HG03045 (cell line): Measurements from ENCODE around the gene ARHGAP15.

Experiments used
- ATAC-seq: cut with Tn5 transposase; IDR thresholded peaks from one replicate; pipeline ENCODE4 v1.9.1; 2021; ENCODE audit warnings: mild to moderate bottlenecking, moderate library complexity; ENCODE audit not compliant: unreplicated experiment

The ARHGAP15 gene

DNA sequence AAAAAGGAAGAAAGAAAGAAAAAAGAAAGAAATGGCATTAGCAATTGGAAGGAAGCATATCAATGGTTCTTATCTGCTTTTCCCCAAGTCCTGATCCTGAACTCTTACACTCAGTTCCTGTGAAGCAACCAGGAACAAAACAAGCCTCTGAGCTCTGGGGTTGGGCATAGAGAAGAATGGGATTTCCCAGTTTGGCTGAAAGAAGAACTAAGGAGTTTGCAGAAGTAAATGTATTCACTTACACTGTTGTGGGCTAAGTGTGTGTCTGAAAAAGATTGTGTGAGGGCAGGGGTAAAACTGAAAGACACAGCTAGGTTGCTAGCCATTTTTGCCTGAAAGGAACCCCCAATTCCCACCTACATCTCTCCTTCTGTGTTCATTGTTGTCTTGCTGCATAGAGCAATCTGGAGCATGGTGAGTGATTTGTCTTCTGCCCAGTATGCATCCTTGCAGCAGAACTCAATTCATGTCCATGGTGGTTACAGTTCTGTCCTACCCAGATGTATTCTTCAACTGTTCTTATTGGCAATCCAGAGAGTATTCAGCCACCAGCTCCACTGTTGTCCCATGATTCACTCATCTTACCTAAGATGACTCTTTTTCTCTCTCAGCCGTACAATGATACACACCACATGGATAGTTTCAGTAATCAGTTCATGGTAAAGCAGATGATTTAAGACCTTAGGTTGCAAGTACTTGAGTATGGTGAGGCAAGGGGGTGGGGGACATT lies 348.7 kb downstream of the ARHGAP15 start:
- ATAC-seq: peak; percentile 57

DNA sequence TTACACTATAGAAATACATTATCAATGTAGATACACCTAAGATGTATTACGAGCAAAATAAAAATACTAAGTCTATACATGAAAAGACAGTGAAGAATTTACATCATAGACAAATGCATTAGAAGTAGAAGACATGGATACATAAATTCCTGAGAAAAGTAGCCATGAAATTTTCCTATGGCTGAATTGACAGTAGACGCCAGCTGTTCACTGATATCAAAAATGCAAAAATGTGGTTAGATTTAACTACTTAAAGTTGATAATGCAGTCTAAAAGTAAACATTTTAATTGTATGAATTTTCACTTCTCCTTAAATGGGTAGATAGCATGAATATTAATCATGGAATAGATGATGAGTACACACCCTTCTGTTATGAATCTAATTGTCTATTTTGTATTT lies 350.9 kb downstream of the ARHGAP15 start:
- ATAC-seq: no peak

- ATAC-seq: no peak
Measured at GRCh38 chr2:143480601-143481236, 351.5 kb downstream of the ARHGAP15 start.

DNA sequence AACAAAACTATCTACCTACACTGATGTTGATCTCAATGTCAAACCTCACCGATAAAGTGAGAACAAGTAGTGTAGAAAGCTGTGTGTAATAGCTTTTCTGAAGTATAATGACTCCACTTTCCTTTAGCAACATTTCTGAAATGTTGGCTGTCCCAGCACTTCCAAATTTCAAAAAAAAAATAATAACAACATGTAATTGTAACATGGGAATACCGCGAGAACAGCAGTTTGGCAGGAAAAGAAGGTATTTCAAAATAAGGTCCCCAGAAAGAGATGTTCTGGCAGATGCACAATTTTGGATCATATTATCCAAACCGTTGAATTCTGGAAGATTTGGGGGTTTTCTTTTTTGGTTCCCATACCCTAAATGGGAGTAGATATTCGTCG lies 352.0 kb downstream of the ARHGAP15 start:
- no peak for ATAC-seq

- no peak for ATAC-seq
Measured at GRCh38 chr2:143481733-143482132, 352.5 kb downstream of the ARHGAP15 start.

- ATAC-seq: no peak
Measured at GRCh38 chr2:143482316-143482715, 353.1 kb downstream of the ARHGAP15 start.

DNA sequence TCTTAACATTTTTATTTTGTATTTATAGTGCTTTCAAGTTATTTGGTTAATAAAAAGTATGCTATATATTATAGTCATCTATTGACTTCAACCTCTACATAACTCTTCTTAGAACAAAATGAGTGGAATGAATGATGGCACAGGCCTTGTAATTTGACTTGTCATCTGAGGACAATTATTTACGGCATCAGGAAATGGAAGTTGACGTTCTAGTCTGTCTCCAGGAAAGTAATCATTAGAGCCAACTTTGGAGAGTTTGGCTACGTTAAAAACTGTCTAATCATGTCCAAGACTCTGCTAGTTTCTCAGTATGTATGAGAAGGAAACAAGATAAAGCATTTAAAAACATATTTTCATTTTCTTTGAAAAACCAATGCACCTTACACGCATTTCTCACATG lies 353.6 kb downstream of the ARHGAP15 start:
- no peak for ATAC-seq

DNA sequence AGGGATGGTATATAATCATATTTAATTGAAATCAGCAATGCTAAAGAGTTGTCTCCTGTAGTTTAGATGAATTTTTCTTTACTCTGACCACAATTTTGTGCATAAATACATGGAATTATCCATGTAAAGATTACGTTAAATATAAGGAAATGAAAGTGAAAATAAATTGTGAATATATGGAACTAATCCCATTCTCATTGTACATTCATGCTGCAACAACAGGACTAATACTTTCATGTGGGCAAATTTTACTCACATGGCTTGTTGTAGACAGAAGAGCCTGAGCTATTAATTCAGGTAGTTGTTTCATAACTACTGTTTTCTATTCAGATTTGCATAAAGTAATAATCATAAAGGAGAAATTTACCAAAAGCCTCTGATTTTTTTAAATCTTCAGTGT lies 357.8 kb downstream of the ARHGAP15 start:
- ATAC-seq: no peak

GRCh38 chr2:143489145-143489544 lies 359.9 kb downstream of the ARHGAP15 start:
- no peak for ATAC-seq

- ATAC-seq: no peak
Measured at GRCh38 chr2:143491131-143491530, 361.9 kb downstream of the ARHGAP15 start.

DNA sequence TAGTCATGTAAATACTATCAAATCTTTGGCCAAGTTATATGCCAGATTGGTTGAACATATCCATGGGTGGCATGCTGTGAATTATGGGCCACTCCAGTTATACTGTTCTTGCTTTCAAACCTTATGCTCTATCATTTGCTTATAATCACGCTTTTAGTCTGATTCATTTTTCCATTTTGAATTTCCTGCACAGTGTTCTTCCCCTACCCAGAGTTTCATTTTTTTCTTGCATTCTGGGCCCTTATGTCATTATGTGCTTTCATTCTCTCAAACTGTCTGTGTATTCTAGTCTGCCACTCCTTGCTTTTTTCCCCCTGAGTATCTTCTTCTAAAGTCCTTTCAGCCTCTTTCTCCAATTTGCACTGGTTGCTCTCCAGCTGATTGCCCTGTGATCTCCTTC lies 364.1 kb downstream of the ARHGAP15 start:
- no peak for ATAC-seq

DNA sequence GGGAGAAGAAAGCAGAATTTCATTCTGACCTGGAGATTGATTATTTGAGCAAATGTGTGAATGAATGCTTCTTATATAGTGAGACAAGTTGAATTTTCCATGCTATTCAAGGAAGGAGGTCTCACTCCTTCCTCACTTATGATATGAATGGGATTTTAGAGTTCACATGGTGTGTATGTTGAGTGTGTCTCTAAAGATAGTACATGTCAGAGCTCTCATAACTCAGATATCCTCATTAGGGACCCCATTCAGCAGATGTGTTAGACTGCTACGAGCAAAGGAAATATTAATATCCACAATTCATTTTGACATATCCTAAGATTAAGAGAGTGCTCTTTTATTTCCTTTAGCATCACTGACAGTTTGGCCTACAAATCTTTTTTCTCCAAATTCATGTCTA lies 368.5 kb downstream of the ARHGAP15 start:
- no peak for ATAC-seq

GRCh38 chr2:143498496-143498895 lies 369.3 kb downstream of the ARHGAP15 start:
- no peak for ATAC-seq

DNA sequence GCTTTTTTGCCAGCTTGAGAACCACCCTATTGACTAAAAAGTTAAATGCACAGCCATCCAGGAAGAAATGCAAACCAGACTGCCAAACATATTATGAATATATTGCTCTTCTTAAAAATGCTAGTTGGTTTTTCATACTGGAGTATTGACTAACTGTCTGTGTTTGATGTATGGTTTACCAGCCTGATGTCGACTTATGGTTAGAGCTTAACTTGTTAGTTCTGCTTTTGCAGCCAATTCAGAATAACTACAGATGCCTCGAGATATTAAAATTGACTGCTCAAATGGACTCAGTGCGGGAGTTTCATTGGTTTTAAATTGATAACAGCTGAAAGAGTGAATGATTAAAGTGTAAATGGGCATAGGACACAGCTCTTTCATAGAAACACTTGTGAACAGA lies 369.8 kb downstream of the ARHGAP15 start:
- no peak for ATAC-seq

- ATAC-seq: no peak
Measured at GRCh38 chr2:143501106-143501676, 372.0 kb downstream of the ARHGAP15 start.

DNA sequence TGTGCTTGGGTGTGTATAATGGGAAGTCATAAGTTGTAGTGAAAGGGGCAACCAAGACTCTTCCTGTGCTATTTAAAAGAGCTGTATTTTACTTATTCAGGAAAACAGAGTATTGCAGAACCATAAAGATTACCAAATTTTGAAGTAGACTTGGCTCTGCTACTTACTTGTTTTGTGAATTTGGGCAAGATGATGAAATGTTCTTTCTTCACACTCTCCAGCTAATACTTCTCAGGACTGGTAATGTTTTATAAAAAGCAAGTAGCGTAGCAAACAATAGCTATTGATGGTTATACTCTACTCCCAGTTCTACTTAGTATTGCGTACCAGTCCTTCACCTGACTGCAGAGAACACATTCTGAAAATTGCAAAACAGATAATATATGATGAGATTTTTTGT lies 374.1 kb downstream of the ARHGAP15 start:
- no peak for ATAC-seq

DNA sequence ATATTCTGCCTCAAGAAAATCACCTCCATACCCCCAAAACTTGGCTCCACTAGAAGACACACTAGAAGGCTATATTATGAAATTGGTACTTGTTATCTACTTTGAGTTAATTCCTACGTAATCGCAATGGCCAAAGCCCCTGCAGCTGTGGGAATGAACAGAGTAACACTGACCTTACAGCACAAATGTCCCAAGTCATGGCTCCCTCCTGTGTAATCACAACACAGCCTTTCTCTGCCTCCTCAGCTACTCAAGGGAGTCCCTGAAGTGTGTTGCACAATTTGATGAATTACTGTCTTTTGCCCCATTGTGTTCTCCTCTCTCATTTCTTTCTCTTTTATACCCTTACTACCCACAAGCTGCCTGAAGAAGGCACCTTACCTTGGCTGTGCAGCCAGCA lies 375.2 kb downstream of the ARHGAP15 start:
- ATAC-seq: no peak

GRCh38 chr2:143505542-143505941 lies 376.3 kb downstream of the ARHGAP15 start:
- no peak for ATAC-seq

DNA sequence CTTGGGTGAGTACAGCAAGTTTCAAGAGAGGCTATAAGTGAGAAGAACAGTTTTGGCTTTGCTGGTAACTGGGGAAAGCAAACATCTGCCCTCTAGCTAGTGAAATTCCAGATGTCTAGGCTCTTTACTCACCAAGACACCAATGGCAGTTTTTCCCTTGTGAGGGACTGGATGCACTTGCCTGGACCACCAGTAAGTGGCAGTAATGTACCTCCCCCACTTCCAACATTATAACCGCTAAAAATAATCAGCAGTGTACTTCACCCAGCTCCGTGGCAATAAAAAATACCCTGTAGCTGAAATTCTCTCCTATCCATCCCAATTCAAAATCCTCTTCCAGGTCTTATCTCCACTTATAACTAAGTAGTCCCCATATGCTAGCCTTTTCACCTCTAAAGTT lies 383.9 kb downstream of the ARHGAP15 start:
- no peak for ATAC-seq

- no peak for ATAC-seq
Measured at GRCh38 chr2:143514413-143514812, 385.2 kb downstream of the ARHGAP15 start.

- ATAC-seq: no peak
Measured at GRCh38 chr2:143515318-143515717, 386.1 kb downstream of the ARHGAP15 start.

DNA sequence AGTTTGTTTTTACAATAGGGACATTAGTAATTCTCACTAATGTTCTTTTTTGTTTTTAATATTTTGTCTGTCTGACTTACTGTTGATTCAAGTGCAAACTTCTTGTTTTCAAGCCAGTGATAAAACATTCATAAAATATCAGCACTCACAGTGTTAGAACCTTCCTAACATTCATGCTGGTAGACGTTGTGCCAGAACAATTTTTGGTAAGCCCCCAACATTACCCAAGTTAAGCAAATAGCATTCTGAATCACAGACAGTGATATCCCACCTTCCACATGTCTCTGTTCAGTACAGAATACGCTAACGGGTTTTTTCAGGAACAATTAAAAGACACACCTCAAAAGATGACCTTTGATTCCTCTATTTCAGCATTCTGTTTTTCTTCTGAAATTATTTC lies 390.3 kb downstream of the ARHGAP15 start:
- no peak for ATAC-seq
